ENCODE data around the gene CACNG4. TPM values are rescaled to one million over a fixed set of nuclear protein-coding genes. Genes with fewer than 3 reads are reported as not detected.
A peak's percentile ranks its signal among the peaks of the same experiment; 100 is the strongest.

CACNG4 gene
- total RNA-seq, 1 experiment from 2014 or later, result 46.3 TPM

DNA sequence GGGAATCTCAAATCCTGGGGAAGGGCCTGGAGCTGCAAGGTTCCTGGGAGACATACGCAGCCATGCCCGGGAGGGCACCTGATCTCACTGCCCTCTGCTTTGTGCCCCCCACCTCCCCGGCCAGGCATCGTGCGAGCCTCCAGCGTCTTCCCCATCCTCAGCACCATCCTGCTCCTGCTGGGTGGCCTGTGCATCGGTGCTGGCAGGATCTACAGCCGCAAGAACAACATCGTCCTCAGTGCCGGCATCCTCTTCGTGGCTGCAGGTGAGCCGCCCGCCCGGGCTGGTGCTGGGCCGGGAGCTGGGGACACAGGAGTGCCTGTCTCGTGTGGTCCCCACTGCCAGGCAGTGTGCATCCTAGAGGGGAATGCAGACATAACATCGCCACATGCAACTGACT, 60.2 kb downstream of the CACNG4 start:
- Histone ChIP-seq H3K27ac (no peak overlapping the region), H3K36me3 (ENCODE audit: low read depth) (no peaks in the 10 kb centered on the region), H3K79me2 (ENCODE audit: low read depth) (no peaks in the 10 kb centered on the region), H3F3A (ENCODE audit: insufficient read depth, low read depth) (no peaks in the 10 kb centered on the region), H3K4me3 (no peak overlapping the region), H2AFZ (no peak overlapping the region), H3K27me3 (ENCODE audit: insufficient read depth, low read depth) (no peaks in the 10 kb centered on the region), H3K9me2 (ENCODE audit: insufficient read depth) (no peaks in the 10 kb centered on the region), H3K9me3 (ENCODE audit: insufficient read depth, low read depth) (no peaks in the 10 kb centered on the region), H3K4me1 (replicated peaks; ENCODE audit: insufficient read depth) (no peaks in the 10 kb centered on the region), H3K4me2 (no peak overlapping the region), H4K20me1 (ENCODE audit: insufficient read depth) (no peaks in the 10 kb centered on the region)
- TF ChIP-seq EZH2 (IDR thresholded peaks at IDR 0.05; ENCODE audit: low read depth), result no peak
- DNase-seq, result no peak
- ChIA-PET POLR2A (ENCODE audit: unreplicated experiment) (no interaction called here), CTCF (no interaction called here)
- no TSS peak for BruUV-seq (replicated peaks)
- intact Hi-C loops (cut with micrococcal nuclease; ENCODE audit: unreplicated experiment), result no loop called here

DNA sequence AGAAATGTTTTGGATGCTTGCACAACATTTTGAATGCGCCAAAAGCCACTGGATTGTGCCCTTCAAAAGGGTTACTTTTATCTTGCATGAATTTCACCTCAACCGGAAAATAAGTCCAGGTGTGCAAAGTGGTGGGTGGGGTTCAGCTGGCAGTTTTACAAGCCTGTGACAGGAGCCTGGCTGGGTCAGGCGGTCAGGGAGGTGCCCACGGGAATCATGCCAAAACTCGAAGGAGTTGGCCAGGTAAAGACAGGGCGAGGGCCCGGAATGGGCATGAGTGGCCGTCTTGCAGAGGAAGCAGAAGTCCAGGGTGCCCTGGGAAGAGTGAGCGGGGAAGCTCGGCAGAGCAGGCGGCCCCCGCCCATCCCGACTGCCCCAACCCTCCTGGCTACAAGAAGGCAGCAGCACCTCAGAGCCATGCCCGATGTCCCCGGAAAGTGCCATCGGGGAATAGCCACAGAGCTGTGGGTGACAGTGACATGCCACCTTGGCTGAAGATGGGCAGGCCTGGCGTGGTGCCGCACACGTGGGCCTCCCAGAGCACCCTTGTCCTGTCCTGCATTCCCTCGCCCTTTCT, 60.8 kb downstream of the CACNG4 start:
- BruUV-seq (replicated peaks), result no TSS peak
- intact Hi-C loops (cut with micrococcal nuclease; ENCODE audit: unreplicated experiment), result no loop called here
- Histone ChIP-seq H3K4me1 (replicated peaks; ENCODE audit: insufficient read depth) (no peaks in the 10 kb centered on the region), H3K9me3 (ENCODE audit: insufficient read depth, low read depth) (no peaks in the 10 kb centered on the region), H3K36me3 (ENCODE audit: low read depth) (no peaks in the 10 kb centered on the region), H2AFZ (no peak overlapping the region), H3K4me2 (no peak overlapping the region), H4K20me1 (ENCODE audit: insufficient read depth) (no peaks in the 10 kb centered on the region), H3F3A (ENCODE audit: insufficient read depth, low read depth) (no peaks in the 10 kb centered on the region), H3K79me2 (ENCODE audit: low read depth) (no peaks in the 10 kb centered on the region), H3K4me3 (no peak overlapping the region), H3K27ac (no peak overlapping the region), H3K9me2 (ENCODE audit: insufficient read depth) (no peaks in the 10 kb centered on the region), H3K27me3 (ENCODE audit: insufficient read depth, low read depth) (no peaks in the 10 kb centered on the region)
- POLR2A ChIA-PET (ENCODE audit: unreplicated experiment), result no interaction called here
- CTCF ChIA-PET, result interaction anchor here (0.6 kb wide), 1 partner anchor 220 kb away, joined by 3 read pairs; no protein-coding TSS in a partner anchor
- DNase-seq, result peak in 1 of 2 experiments; percentile 60
- TF ChIP-seq, protein P1, sequence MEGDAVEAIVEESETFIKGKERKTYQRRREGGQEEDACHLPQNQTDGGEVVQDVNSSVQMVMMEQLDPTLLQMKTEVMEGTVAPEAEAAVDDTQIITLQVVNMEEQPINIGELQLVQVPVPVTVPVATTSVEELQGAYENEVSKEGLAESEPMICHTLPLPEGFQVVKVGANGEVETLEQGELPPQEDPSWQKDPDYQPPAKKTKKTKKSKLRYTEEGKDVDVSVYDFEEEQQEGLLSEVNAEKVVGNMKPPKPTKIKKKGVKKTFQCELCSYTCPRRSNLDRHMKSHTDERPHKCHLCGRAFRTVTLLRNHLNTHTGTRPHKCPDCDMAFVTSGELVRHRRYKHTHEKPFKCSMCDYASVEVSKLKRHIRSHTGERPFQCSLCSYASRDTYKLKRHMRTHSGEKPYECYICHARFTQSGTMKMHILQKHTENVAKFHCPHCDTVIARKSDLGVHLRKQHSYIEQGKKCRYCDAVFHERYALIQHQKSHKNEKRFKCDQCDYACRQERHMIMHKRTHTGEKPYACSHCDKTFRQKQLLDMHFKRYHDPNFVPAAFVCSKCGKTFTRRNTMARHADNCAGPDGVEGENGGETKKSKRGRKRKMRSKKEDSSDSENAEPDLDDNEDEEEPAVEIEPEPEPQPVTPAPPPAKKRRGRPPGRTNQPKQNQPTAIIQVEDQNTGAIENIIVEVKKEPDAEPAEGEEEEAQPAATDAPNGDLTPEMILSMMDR (conservative IDR thresholded peaks at IDR 0.05), result no peak
- no peak for TF ChIP-seq EZH2 (IDR thresholded peaks at IDR 0.05; ENCODE audit: low read depth)

DNA sequence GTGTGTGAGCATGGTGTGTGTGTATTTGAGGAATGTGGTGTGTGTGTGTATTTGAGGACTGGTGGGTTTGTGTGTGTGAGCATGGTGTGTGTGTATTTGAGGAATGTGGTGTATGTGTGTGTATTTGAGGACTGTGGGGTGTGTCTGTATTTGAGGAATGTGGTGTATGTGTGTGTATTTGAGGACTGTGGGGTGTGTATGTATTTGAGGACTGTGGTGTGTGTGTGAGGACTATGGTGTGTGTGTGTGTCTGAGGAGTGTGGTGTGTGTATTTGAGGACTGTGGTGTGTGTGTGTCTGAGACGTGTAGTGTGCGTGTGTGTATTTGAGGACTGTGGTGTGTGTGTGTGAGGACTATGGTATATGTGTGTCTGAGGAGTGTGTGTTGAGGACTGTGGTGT, 61.8 kb downstream of the CACNG4 start:
- TF ChIP-seq, protein P1 (conservative IDR thresholded peaks at IDR 0.05), result no peak
- no peak for TF ChIP-seq EZH2 (IDR thresholded peaks at IDR 0.05; ENCODE audit: low read depth)
- ChIA-PET POLR2A (ENCODE audit: unreplicated experiment) (no interaction called here), CTCF (no interaction called here)
- H3K4me1 ChIP-seq (replicated peaks; ENCODE audit: insufficient read depth), result no peaks in the 10 kb centered on the region
- no peaks in the 10 kb centered on the region for H3K36me3 ChIP-seq (ENCODE audit: low read depth)
- peak in 1 of 2 experiments; percentile 12 for DNase-seq
- H3F3A ChIP-seq (ENCODE audit: insufficient read depth, low read depth), result no peaks in the 10 kb centered on the region
- H3K4me3 ChIP-seq, result no peak overlapping the region
- no peak overlapping the region for H3K4me2 ChIP-seq
- no peaks in the 10 kb centered on the region for H3K79me2 ChIP-seq (ENCODE audit: low read depth)
- no peak overlapping the region for H3K27ac ChIP-seq
- no peaks in the 10 kb centered on the region for H3K9me3 ChIP-seq (ENCODE audit: insufficient read depth, low read depth)
- intact Hi-C loops (cut with micrococcal nuclease; ENCODE audit: unreplicated experiment), result no loop called here
- no TSS peak for BruUV-seq (replicated peaks)
- no peak overlapping the region for H2AFZ ChIP-seq
- H3K27me3 ChIP-seq (ENCODE audit: insufficient read depth, low read depth), result no peaks in the 10 kb centered on the region
- H3K9me2 ChIP-seq (ENCODE audit: insufficient read depth), result no peaks in the 10 kb centered on the region
- no peaks in the 10 kb centered on the region for H4K20me1 ChIP-seq (ENCODE audit: insufficient read depth)

All from PC-9 (cell line).